Germinal center (tissue), 1 donor: Measurements from ENCODE around the gene PXMP4.
"Not testable (repeated sequence)": the region's sequence is repeated elsewhere in the genome, so short reads cannot be mapped to it uniquely, and the experiment has no call there.

Experiments used
- DNase-seq: peaks from one replicate; pipeline ENCODE4 v3.0.0; 2012; ENCODE audit warnings: mixed read lengths, low spot score

PXMP4 gene

DNA sequence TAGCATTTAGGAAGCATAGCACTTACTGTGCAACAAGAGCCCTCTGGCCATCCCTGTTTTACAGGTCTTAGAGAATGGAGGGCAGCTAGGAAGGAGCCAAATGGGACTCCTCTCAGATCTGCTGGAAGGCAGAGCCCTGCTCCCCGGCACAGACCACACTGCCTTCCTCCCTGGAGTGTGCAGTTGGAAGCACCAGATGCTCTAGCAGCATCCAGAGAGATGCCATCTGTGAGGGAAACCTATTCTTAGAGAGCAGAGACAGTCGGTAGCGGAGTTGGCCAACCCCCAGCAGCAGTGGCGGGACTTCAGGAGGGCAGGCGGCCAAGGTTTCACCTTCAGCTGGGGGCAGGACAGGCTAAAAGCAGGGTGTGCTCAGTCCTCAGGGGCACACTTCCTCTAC is 17.2 kb downstream of the PXMP4 start:
- DNase-seq: no peak

GRCh38 chr20:33701629-33702450 is 18.3 kb downstream of the PXMP4 start:
- DNase-seq: no peak

DNA sequence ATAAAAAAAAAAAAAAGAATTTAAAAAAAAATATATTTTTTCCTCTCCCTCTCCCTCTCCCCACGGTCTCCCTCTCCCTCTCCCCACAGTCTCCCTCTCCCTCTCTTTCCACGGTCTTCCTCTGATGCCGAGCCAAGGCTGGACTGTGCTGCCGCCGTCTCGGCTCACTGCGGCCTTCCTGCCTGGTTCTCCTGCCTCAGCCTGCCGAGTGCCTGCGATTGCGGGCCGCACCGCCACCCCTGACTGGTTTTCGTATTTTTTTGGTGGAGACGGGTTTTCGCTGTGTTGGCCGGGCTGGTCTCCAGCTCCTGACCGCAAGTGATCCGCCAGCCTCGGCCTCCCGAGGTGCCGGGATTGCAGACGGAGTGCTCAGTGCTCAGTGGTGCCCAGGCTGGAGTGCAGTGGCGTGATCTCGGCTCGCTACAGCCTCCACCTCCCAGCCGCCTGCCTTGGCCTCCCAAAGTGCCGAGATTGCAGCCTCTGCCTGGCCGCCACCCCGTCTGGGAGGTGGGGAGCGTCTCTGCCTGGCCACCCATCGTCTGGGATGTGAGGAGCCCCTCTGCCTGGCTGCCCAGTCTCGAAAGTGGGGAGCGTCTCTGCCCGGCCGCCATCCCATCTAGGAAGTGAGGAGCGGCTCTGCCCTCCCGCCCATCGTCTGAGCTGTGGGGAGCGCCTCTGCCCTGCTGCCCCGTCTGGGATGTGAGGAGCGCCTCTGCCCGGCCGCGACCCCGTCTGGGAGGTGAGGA is 19.2 kb downstream of the PXMP4 start:
- DNase-seq: not testable (repeated sequence)

DNA sequence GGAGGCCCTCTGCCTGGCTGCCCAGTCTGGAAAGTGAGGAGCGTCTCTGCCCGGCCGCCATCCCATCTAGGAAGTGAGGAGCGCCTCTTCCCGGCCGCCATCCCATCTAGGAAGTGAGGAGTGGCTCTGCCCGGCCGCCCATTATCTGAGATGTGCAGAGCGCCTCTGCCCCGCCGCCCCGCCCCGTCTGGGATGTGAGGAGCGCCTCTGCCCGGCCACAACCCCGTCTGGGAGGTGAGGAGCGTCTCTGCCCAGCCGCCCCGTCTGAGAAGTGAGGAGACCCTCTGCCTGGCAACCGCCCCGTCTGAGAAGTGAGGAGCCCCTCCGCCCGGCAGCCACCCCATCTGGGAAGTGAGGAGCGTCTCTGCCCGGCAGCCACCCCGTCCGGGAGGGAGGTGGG is 21.1 kb downstream of the PXMP4 start:
- not testable (repeated sequence) for DNase-seq

DNA sequence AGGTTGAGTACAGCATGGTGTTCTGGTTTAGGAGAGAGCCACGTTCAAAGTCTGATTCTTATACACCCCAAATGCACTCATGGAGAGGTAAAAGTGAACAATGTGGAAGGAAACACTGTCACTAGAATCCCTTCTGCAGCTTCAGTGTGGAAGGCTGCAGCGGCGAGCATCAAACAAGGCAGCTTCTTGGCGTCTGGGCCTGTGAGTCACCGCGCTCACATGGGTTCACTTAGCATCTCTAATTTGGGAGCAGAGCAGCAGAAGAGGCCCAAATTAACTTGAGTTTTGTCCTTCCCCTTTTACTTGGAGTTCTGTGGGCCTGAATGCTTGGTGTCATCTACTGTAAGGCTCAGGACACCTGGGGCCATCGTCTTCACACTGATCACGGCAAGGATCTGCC is 23.0 kb downstream of the PXMP4 start:
- DNase-seq: no peak

- no peak for DNase-seq
Measured at GRCh38 chr20:33696448-33696847, 23.7 kb downstream of the PXMP4 start.

GRCh38 chr20:33694639-33695012 is 25.5 kb downstream of the PXMP4 start:
- DNase-seq: no peak

- DNase-seq: no peak
Measured at GRCh38 chr20:33693741-33694638, 26.1 kb downstream of the PXMP4 start.

DNA sequence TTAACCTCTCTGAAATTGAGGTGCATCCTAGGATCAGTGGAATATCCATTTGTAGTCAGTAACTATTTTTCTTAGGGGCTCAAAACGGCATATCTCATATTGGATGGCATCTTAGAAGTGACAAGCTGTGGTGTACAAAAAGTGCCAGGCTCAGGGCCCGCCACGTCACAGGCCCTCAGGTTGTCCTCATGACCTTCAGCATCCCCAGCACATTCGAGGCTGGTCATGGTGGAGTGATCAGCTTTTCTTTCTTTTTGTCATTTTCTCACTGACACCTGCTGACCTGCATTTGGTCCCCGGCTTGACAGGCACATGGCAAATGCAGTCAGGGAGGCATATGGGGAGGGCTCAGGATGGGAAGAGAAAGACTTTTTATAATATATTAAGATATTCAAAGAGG is 26.8 kb downstream of the PXMP4 start:
- no peak for DNase-seq

GRCh38 chr20:33689973-33690372 is 30.1 kb downstream of the PXMP4 start:
- no peak for DNase-seq

GRCh38 chr20:33689493-33689892 is 30.6 kb downstream of the PXMP4 start:
- no peak for DNase-seq

- DNase-seq: no peak
Measured at GRCh38 chr20:33688938-33689424, 31.1 kb downstream of the PXMP4 start.

DNA sequence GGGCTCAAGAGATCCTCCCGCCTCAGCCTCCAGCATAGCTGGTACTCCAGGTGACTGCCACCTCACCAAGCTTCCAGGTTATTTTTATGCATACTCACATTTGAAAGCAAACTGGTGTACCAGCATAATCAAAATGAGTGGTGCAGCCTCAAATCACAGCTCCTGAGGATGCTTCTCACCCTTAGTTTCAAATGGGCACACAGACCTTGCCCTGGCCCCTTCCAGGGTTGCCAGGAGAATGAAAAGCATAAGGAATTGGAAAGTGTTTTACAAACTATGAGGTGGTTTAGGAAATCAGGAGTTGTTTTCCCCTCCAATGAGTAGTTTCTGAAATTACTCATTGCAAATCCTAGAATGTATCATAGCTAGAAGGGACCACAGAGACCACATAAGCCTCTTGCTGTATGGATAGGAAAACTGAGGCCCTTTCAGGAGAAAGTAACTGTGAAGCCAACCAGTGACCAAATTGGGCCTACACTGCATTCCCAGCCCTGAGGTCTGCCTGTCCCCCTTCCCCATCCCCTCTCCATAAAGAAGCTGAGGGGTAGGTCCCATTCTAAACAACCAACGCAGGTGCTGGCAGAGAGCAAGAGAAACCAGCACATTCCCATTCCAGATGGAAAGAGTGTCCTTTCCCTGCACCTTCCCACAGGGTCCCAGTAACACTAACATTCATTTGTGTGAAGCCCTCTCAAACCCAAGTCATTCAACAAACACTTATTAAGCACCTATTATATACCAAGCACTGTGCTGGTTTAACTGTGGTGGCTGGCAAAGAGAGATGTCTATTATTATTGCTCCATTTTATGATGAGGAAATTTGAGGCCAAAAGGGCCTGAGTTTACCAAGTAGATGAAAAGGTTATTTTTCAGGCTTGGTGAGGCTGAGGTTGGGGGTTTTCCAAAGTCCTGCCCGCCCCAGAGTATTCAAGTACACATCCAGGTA is 31.8 kb downstream of the PXMP4 start:
- no peak for DNase-seq

DNA sequence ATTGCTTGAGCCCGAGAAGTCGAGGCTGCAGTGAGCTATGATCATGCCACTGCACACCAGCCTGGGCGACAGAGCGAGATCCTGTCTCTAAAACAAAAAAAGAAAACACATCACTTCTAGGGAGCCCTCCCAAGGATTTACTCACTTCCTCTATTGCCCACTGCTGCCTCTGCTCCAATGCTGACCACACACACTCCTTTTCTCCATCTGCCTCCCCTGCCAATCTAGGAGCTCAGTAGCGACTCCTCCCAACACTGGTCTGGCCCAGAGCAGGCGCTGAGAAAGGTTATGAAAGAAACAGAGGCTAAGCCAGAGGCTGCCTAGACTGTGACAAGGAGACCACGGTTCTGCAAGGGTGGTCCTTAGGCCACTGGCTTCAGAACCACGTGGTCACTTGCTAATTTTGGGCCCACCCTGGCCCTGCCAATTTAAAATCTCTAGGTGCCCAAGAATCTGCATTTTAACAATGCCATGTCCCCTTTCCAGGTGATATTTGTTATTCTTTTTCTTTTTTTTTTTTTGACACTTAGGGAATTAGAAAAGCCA is 32.7 kb downstream of the PXMP4 start:
- no peak for DNase-seq

GRCh38 chr20:33686984-33687366 is 33.1 kb downstream of the PXMP4 start:
- DNase-seq: no peak

GRCh38 chr20:33686100-33686983 is 33.8 kb downstream of the PXMP4 start, which contains the start of gene E2F1:
Gene E2F1 (minus strand): TSS chr20:33686385. CDS start chr20:33686264, 121 bp downstream.
- DNase-seq: peak; percentile 99

DNA sequence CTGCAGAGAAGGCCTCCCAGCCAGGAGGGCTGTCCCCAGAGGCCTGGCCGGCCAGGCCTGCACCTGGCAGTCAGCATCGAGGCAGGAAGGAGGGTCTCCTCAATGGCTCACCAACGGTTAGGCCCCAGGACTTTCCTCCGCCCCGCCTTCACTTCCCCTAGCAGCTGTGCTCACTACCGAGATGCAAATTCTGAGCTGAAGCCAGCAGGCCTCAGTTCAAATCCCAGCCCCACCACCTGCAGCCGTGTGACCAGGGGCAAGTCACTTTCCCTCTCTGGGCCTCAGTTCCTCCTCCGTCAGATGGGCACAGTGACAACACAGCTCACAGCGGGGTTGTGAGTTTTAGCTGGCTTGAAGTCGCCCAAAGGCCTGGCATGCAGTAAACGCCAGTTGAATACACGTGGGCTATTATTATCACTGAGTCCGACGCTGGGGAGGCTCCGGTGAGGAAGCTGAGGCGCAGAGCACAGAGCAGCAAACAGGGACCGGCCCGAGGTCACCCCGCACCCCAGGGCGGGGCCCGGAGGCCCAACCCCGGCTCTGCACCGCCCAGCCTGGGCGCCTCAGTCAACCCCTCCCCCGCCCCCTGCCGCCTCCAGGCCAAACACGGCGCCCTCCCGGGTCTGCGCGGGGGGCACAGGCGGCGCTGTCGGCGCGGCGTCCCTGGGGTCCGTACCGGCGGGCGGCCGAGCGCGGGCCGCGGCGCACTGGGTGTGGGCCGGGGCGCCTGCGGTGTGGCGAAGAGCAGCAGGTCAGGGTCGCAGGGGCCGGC is 34.6 kb downstream of the PXMP4 start:
- DNase-seq: peak; percentile 88

GRCh38 chr20:33684533-33685327 is 35.4 kb downstream of the PXMP4 start:
- DNase-seq: peak; percentile 2
